LNCAP (cell line): ENCODE data around the gene CCM2.

ENCODE experiments used
- CTCF ChIP-seq: fragments of 450-650 bp; IDR thresholded peaks from 2 replicates; pipeline ENCODE4 v1.5.1; 2017; ENCODE audit warnings: mild to moderate bottlenecking

The CCM2 gene

GRCh38 chr7:45089341-45089891 lies 89.4 kb downstream of the CCM2 start:
- TF ChIP-seq CTCF, result no peak

GRCh38 chr7:45092100-45092930 lies 92.3 kb downstream of the CCM2 start:
- no peak for TF ChIP-seq CTCF

GRCh38 chr7:45092931-45093235 lies 92.9 kb downstream of the CCM2 start:
- TF ChIP-seq CTCF, result no peak

GRCh38 chr7:45098983-45099839 lies 99.2 kb downstream of the CCM2 start:
- no peak for TF ChIP-seq CTCF

- no peak for TF ChIP-seq CTCF
These were observed 100.1 kb downstream of the CCM2 start for GRCh38 chr7:45099891-45100760.

- TF ChIP-seq CTCF, result no peak
These were observed 100.9 kb downstream of the CCM2 start for GRCh38 chr7:45100761-45101480.
